ENCODE measurements around the gene SRR. TPM values are rescaled to one million over a fixed set of nuclear protein-coding genes. Genes with fewer than 3 reads are reported as not detected.
A peak's percentile ranks its signal among the peaks of the same experiment; 100 is the strongest.

SRR gene
- total and polyA plus RNA-seq, 9 of the 15 experiments (the other 6 are each of a cell fraction or from before 2014, with no cell fraction given), result 5.0 to 19.4 (median 7.9) TPM

DNA sequence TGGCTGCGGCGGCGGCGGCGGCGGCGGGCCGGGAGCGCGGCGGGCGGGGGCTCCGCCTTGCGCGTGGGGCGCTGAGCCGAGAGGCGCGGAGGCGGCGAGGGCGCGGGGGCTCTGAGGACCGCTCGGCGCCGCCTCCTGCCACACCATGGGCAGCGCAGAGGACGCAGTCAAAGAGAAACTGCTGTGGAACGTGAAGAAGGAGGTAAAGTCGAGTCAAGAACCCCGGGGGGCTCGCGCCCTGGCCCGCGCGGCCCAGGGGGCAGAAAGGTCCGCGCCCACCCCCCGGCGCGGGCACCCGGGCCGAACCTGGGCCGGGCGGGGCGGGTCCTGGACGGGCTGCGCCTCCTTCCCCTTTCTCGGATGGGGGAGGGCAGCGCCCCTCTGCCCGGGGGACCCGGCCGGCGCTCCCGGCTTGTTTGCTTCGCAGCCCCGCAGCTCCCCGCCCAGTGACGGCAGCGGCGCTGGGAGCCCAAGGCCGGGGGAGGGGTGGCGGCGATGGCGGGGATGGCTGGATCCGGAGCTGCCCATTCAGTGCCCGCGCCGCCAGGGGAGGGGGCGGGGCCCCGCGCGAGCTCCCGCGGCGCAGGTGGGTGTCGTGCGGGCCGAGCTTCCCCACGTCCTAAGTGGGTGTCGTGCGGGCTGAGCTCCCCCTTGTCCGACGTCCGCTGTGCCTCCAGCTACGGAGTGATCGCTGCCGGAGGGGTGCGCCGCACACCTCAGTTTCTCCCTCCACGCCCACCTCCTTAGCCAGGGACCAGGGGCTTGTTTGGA, 34.0 kb downstream of the SRR start (continued):
- no peak for TF ChIP-seq ILK (tag; IDR thresholded peaks at IDR 0.05; ENCODE audit: borderline replicate concordance, low read depth)
- no peak for TF ChIP-seq NFATC3 (IDR thresholded peaks at IDR 0.05)
- TF ChIP-seq ATF7 (IDR thresholded peaks at IDR 0.05), result no peak
- no peak for TF ChIP-seq HIVEP1 (CRISPR knock-in tag; IDR thresholded peaks at IDR 0.05)
- TF ChIP-seq, protein P1, sequence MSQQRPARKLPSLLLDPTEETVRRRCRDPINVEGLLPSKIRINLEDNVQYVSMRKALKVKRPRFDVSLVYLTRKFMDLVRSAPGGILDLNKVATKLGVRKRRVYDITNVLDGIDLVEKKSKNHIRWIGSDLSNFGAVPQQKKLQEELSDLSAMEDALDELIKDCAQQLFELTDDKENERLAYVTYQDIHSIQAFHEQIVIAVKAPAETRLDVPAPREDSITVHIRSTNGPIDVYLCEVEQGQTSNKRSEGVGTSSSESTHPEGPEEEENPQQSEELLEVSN (IDR thresholded peaks at IDR 0.05; ENCODE audit: borderline replicate concordance in 1 of 2, extremely low read depth in 1 of 2, insufficient read depth in 1 of 2, insufficient read length in 1 of 2, low read depth in 1 of 2, low read length in 1 of 2, poor library complexity in 1 of 2, severe bottlenecking in 1 of 2), result peak; percentile 28 to 46
- no peak for TF ChIP-seq SREBF1 (IDR thresholded peaks at IDR 0.05; ENCODE audit: borderline replicate concordance, low read depth, low read length)
- TF ChIP-seq EGR1 (conservative IDR thresholded peaks at IDR 0.05), result peak; percentile 24; the same call in 1 of the 2 replicates
- TF ChIP-seq ELK3 (CRISPR knock-in tag; IDR thresholded peaks at IDR 0.05), result no peak
- no peak for TF ChIP-seq MEF2A (IDR thresholded peaks at IDR 0.05; ENCODE audit: control insufficient read depth, low read depth, low read length)
- no peak for TF ChIP-seq IRF2 (CRISPR knock-in tag; IDR thresholded peaks at IDR 0.05)
- TF ChIP-seq NEUROD1 (IDR thresholded peaks at IDR 0.05; ENCODE audit: borderline replicate concordance, low read depth, low read length, partially characterized antibody), result no peak
- no peak for TF ChIP-seq ZNF639 (CRISPR knock-in tag; conservative IDR thresholded peaks at IDR 0.05 in 1 of 2, IDR thresholded peaks at IDR 0.05 in 1 of 2)
- no peak for TF ChIP-seq USF1 (CRISPR knock-in tag; IDR thresholded peaks at IDR 0.05)
- no peak for TF ChIP-seq ZBTB1 (CRISPR knock-in tag; IDR thresholded peaks at IDR 0.05; ENCODE audit: borderline replicate concordance, low read depth)
- TF ChIP-seq NFXL1 (CRISPR knock-in tag; IDR thresholded peaks at IDR 0.05), result no peak
- peak; percentile 28 to 41; a peak in 3 of 4 replicates for TF ChIP-seq NRF1 (conservative IDR thresholded peaks at IDR 0.05 in 1 of 2, IDR thresholded peaks at IDR 0.05 in 1 of 2)
- no peak for TF ChIP-seq ZNF79 (CRISPR knock-in tag; IDR thresholded peaks at IDR 0.05; ENCODE audit: low read depth)
- no peak for TF ChIP-seq HMGXB4 (CRISPR knock-in tag; IDR thresholded peaks at IDR 0.05)
- no peak; the same call in 1 of the 2 replicates for TF ChIP-seq ZBTB7A (IDR thresholded peaks at IDR 0.05; ENCODE audit: borderline replicate concordance, control insufficient read depth, low read depth, low read length)
